Heart left ventricle (tissue), 16 donors: ENCODE data around the gene PIK3R2. TPM values are rescaled to one million over a fixed set of nuclear protein-coding genes. Genes with fewer than 3 reads are reported as not detected.

Experiments used
- ATAC-seq, 4 donors: fragments of 200-7000 bp; cut with Tn5 transposase; one replicate each; pipeline ENCODE4 v1.9.1; 2020 to 2022; ENCODE audit warnings: moderate library complexity in 4 of 4, mild to moderate bottlenecking in 3 of 4, moderate number of reproducible peaks in 1 of 4
- DNase-seq, 5 donors: peaks; one replicate each; pipeline ENCODE4 v3.0.0-alpha.2; 2020
- H3K27ac ChIP-seq, 12 donors: fragments of 200-600 bp; sonication (generic) in 4 of 12; one replicate each; pipeline versions ENCODE4 v1.5.0 to v1.8.0; 2016 to 2022; ENCODE audit warnings: mild to moderate bottlenecking in 2 of 12
- H3K27me3 ChIP-seq, 9 donors: fragments of 200-600 bp; sonication (generic) in 2 of 9; one replicate each; pipeline versions ENCODE4 v1.5.1 to v1.8.0; 2016 to 2022; ENCODE audit warnings: mild to moderate bottlenecking in 3 of 9
- H3K36me3 ChIP-seq, 9 donors: fragments of 200-600 bp; sonication (generic) in 2 of 9; one replicate each; pipeline versions ENCODE4 v1.5.0 to v1.8.0; 2018 to 2022; ENCODE audit warnings: mild to moderate bottlenecking in 2 of 9
- H3K4me1 ChIP-seq, 12 donors: fragments of 200-600 bp; sonication (generic) in 4 of 12; one replicate each; pipeline versions ENCODE4 v1.5.0 to v1.8.0; 2016 to 2022; ENCODE audit warnings: mild to moderate bottlenecking in 3 of 12
- H3K4me3 ChIP-seq, 12 donors: fragments of 200-600 bp; sonication (generic) in 4 of 12; one replicate each; pipeline versions ENCODE4 v1.5.0 to v1.8.0; 2017 to 2022; ENCODE audit warnings: mild to moderate bottlenecking in 9 of 12, moderate library complexity in 4 of 12
- H3K9me3 ChIP-seq, 12 donors: fragments of 200-600 bp; sonication (generic) in 4 of 12; one replicate each; pipeline versions ENCODE4 v1.5.0 to v1.8.0; 2016 to 2022; ENCODE audit warnings: mild to moderate bottlenecking in 1 of 12
- CTCF ChIP-seq, 12 donors: fragments of 200-600 bp; sonication (generic) in 4 of 12; IDR thresholded peaks; one replicate each; pipeline versions ENCODE4 v1.5.0 to v1.8.0; 2018 to 2022; ENCODE audit warnings: antibody characterized with exemption in 12 of 12, mild to moderate bottlenecking in 5 of 12
- POLR2A ChIP-seq, 2 donors: fragments of 450-650 bp; IDR thresholded peaks; one replicate each; pipeline ENCODE4 v1.6.1; 2017; ENCODE audit warnings: antibody characterized with exemption in 2 of 2, mild to moderate bottlenecking in 2 of 2, moderate library complexity in 2 of 2
- WGBS, 4 donors: extraction: QIAGEN DNeasy Blood & Tissue Kit in 2 of 4; methylation state at CpG; one replicate each; pipeline versions ENCODE4 v1.1.5 to v1.1.7; 2013 to 2018; 5-methylcytosine and 5-hydroxymethylcytosine counted together
- intact Hi-C, 10 donors: fragments of 100-400 bp; cut with DNase I; formaldehyde crosslinking; loops; one replicate each; pipeline versions ENCODE4 v1.11.1 to v1.14.2; 2022
- polyA plus RNA-seq, 2 donors: library from polyadenylated mRNA; stranded (reverse); fragments of 200-250 nt; gene quantifications; one replicate each; pipeline ENCODE4 v1.2.3, GENCODE V29; 2013
- total RNA-seq, 9 donors: library from RNA; depleted of rRNA in 2 of 9; stranded (reverse); fragments of >200 nt in 2 of 9; fragmentation: NEBNext Ultra II Directional in 3 of 9; extraction: Animal tissue kit (Norgen Biotek cat#: 25700) in 3 of 9; gene quantifications; one replicate each; pipeline versions ENCODE4 v1.1.0 to v1.2.4, GENCODE V29; 2016 to 2023
- donor health status: ischemic (EF 13 %, LVEDD 7.1; RV severe dilation, severe dysfunction).
- donor health status: healthy with polysubstance abuse.
- donor health status: DM: no; HTN: yes; CAD: no.
- donor health status: DM: no; HTN: no; CAD: no.
- donor health status: ischemic (EF 25% LVEDD 6.9; RV normal size, moderate dysfunction).
- donor health status: ischemic (EF 25% LVEDD 5.7; RV mildly dilated, moderate dysfunction).
- donor health status: healthy.
- donor health status: DM: yes; HTN: yes; CAD: no.
- donor health status: ischemic (EF 35%, LVEDD 5.7; RV mildly dilated, moderate dysfunction).
- donor health status: nonischemic (EF 11% LVEDD 7.7; RV severe dilation, severe dysfunction).
- donor health status: DM: yes; HTN: yes; CAD: no.
- donor health status: PGD.
- donor health status: ischemic (EF 29% LVEDD 5.4; RV normal size, mild dysfunction).
- donor health status: nonischemic (EF 23%, LVEDD 6.1; RV moderate dilation, normal function).

PIK3R2 gene
- total and polyA plus RNA-seq, 11 donors = 4.0 to 28.6 (median 23.4) TPM

- intact Hi-C loops = loop anchor here in 2 of 10 donors (5.0 to 10.0 kb wide), 2 partner anchors 58 to 131 kb away; partner anchors contain the start of gene LSM4 (in 1 of the 2)
- peak overlapping the region in 10 of 12 donors; percentile 40 to 99 (median 88) for H3K4me3 ChIP-seq
Observed at GRCh38 chr19:18194181-18194530, 41.2 kb downstream of the PIK3R2 start.

GRCh38 chr19:18194554-18195238 is 41.7 kb downstream of the PIK3R2 start:
- intact Hi-C loops = loop anchor here in 2 of 10 donors (5.0 to 10.0 kb wide), 2 partner anchors 58 to 130 kb away; partner anchors contain the start of gene LSM4 (in 1 of the 2)
- H3K27ac ChIP-seq = peak overlapping the region in 3 of 12 donors; percentile 15 to 96 (median 30)
- DNase-seq = no peak

More at GRCh38 chr19:18194181-18194530, 41.2 kb downstream of the PIK3R2 start:
- WGBS, 4 donors = 53 to 65% (median 59%) methylated on average over 12 of the region's 12 CpGs
- Histone ChIP-seq H3K9me3 (no peaks in the 10 kb centered on the region), H3K4me1 (peaks cover 0 to 25% (median 14%) of the 10 kb centered on the region in 12 donors), H3K27ac (peak overlapping the region in 5 of 12 donors; percentile 15 to 96 (median 67)), H3K27me3 (no peaks in the 10 kb centered on the region), H3K36me3 (peaks cover 0 to 36% (median 29%) of the 10 kb centered on the region in 9 donors)
- ATAC-seq (no peak), DNase-seq (no peak)
- TF ChIP-seq CTCF (IDR thresholded peaks at IDR 0.05) = no peak
- TF ChIP-seq POLR2A (IDR thresholded peaks at IDR 0.05) = no peak

GRCh38 chr19:18196511-18196845 is 43.5 kb downstream of the PIK3R2 start:
- no peaks in the 10 kb centered on the region for H3K27me3 ChIP-seq
- peaks cover 0 to 24% (median 14%) of the 10 kb centered on the region in 12 donors for H3K4me1 ChIP-seq
- DNase-seq (no peak), ATAC-seq (no peak)
- TF ChIP-seq POLR2A (IDR thresholded peaks at IDR 0.05) (no peak), CTCF (IDR thresholded peaks at IDR 0.05) (no peak)
- no peak overlapping the region for H3K4me3 ChIP-seq
- H3K9me3 ChIP-seq = no peaks in the 10 kb centered on the region
- WGBS, 4 donors = 79 to 93% (median 85%) methylated on average over 7 of the region's 7 CpGs
- H3K36me3 ChIP-seq = peaks cover 0 to 55% (median 41%) of the 10 kb centered on the region in 9 donors
- peak overlapping the region in 1 of 12 donors; percentile 96 for H3K27ac ChIP-seq
- intact Hi-C loops = loop anchor here in 1 of 10 donors (10.0 kb wide), 1 partner anchor 128 kb away; the partner anchor contains the start of gene LSM4

More at GRCh38 chr19:18194554-18195238, 41.7 kb downstream of the PIK3R2 start:
- Histone ChIP-seq H3K4me3 (peak overlapping the region in 4 of 12 donors; percentile 64 to 98 (median 84)), H3K36me3 (peaks cover 0 to 42% (median 33%) of the 10 kb centered on the region in 9 donors), H3K27me3 (no peaks in the 10 kb centered on the region), H3K9me3 (no peaks in the 10 kb centered on the region), H3K4me1 (peaks cover 0 to 25% (median 14%) of the 10 kb centered on the region in 12 donors)
- no peak for TF ChIP-seq POLR2A (IDR thresholded peaks at IDR 0.05)
- TF ChIP-seq CTCF (IDR thresholded peaks at IDR 0.05) = no peak
- 39 to 52% (median 51%) methylated on average over 20 to 27 of the region's 27 CpGs for WGBS, 4 donors
- ATAC-seq = no peak

- Histone ChIP-seq H3K36me3 (peaks cover 0 to 58% (median 44%) of the 10 kb centered on the region in 9 donors), H3K27me3 (no peaks in the 10 kb centered on the region), H3K4me3 (no peak overlapping the region), H3K4me1 (peaks cover 0 to 18% (median 12%) of the 10 kb centered on the region in 12 donors), H3K9me3 (no peaks in the 10 kb centered on the region), H3K27ac (no peak overlapping the region)
- no peak for TF ChIP-seq POLR2A (IDR thresholded peaks at IDR 0.05)
- TF ChIP-seq CTCF (IDR thresholded peaks at IDR 0.05) = no peak
- DNase-seq = no peak
- no peak for ATAC-seq
- intact Hi-C loops = loop anchor here in 1 of 10 donors (10.0 kb wide), 1 partner anchor 127 kb away; the partner anchor contains the start of gene LSM4
- WGBS, 4 donors = 88 to 94% (median 93%) methylated on average over 18 of the region's 18 CpGs
Observed at GRCh38 chr19:18197306-18197705, 44.3 kb downstream of the PIK3R2 start.
